NCI-H1092 treated with DMSO at 0.1 percent for 48 hours (cell line): Measurements from ENCODE around the gene NRCAM.
"Not testable (repeated sequence)": the region's sequence is repeated elsewhere in the genome, so short reads cannot be mapped to it uniquely, and the experiment has no call there.

Experiments used
- DNase-seq: peaks from one replicate; lab custom pipeline; 2025; lab: John Stamatoyannopoulos, UW

The NRCAM gene

GRCh38 chr7:108402865-108403264, 53.4 kb downstream of the NRCAM start:
- no peak for DNase-seq

DNA sequence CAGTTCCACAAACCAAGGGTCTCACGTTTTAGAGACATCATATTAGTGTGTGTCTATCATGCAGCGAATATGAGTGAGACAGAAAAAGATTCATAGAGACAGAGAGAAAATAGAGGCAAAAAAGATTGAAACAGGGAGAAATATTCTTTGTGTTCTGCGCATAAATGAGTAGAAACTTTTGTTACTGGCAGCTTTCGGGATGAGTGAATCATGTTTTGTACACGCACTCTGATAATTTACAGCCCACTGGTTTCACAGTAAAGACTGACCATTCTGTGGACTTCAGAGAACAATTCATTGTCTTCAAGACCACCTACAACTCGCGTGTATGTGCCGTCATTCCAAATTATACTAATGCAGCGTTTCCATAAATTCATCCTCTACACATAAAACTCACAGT, 60.2 kb downstream of the NRCAM start:
- DNase-seq, result no peak

DNA sequence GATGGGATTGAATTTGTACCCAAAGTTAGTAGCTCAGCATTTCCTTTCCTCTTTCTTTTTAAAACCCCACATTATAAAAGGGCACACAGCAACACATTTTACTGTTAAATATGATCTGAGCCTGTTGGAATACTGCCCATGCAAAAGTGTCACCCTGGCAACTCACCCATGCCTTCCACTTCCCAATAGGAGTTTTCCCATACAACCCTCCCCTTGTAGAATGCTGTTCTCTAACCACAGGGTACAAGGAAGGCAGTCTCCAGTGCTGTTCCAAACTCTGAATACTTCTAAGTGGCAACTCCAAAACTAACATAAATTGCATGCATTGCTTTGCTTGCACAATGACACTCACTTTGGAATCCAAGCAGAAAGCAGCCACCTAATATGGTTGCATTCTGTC, 60.8 kb downstream of the NRCAM start:
- no peak for DNase-seq

- not testable (repeated sequence) for DNase-seq
Observed at GRCh38 chr7:108393097-108393496, 63.1 kb downstream of the NRCAM start.

DNA sequence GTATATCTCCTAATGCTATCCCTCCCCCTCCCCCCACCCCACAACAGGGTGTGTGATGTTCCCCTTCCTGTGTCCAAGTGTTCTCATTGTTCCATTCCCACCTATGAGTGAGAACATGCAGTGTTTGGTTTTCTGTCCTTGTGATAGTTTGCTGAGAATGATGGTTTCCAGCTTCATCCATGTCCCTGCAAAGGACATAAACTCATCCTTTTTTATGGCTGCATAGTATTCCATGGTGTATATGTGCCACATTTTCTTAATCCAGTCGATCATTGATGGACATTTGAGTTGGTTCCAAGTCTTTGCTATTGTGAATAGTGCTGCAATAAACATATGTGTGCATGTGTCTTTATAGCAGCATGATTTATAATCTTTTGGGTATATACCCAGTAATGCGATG, 68.5 kb downstream of the NRCAM start:
- DNase-seq, result not testable (repeated sequence)

DNA sequence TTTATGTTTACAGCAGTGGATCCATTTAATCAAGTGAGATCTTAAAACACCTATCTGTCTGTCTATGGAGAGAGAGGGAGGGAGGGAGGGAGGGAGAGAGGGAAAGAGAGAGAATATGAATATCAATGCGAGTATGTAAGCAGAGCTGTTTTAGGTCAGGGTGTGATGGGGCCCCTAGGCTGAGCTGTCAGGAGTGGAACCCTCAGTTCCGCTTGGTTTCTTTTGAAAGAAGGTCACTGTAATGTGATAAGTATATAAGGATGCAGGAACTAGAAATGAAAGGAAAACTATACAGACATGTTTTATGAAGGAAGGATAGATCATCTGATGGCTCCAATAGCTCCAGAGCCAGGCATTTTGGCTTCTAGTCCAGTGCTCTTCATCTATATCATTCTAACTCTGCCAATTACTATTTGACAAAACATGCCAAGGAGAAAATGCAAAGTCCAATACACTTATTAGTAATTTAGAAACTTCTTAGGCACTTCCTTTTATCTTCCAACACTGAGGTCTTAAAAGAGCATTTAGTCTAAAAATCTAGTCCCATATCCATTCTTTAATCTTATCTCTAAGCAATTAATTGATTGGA, 70.3 kb downstream of the NRCAM start:
- peak; percentile 29 for DNase-seq

- no peak for DNase-seq
Observed at GRCh38 chr7:108384716-108385483, 71.3 kb downstream of the NRCAM start.

- no peak for DNase-seq
Observed at GRCh38 chr7:108382932-108383331, 73.3 kb downstream of the NRCAM start.

DNA sequence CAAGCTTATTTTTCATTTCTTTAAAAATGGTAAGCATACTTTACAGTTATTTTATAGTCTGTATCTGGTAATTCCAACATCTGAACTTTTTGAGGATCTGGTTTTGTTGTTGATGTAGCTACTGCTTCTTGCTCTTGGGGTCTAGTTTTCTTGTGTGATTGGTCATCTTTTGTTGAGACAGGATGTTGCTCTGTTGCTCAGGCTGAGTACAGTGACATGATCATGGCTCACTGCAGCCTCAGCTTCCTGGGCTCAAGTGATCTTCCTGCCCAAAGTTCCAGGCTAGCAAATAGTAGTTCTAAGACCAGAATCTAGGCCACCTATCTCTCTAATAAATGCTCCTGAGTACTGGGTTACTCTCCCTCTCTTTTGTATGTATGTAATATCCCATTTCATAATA, 75.7 kb downstream of the NRCAM start:
- no peak for DNase-seq

DNA sequence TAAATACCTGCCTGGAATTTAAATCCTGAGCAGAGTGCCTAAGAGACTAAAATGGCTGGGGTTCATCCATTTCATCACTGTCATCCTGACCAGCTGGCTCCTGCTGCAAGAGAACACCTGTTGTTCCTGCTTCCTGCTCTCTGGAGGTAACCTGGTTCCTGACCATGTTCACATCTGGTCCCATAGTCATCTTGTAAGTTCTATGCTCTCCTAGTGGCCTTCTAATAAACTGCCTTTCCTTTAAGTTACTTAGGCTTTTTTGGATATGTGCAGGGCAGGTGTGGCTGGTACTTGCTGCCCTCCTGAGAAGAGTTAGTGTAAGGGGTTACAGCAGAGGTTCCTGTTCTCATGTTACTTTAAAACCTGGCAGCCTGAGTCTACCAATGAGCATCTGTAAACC, 80.0 kb downstream of the NRCAM start:
- no peak for DNase-seq

GRCh38 chr7:108375668-108376067, 80.6 kb downstream of the NRCAM start:
- DNase-seq, result no peak

GRCh38 chr7:108374899-108375298, 81.3 kb downstream of the NRCAM start:
- no peak for DNase-seq

- no peak for DNase-seq
Observed at GRCh38 chr7:108372618-108373017, 83.6 kb downstream of the NRCAM start.

DNA sequence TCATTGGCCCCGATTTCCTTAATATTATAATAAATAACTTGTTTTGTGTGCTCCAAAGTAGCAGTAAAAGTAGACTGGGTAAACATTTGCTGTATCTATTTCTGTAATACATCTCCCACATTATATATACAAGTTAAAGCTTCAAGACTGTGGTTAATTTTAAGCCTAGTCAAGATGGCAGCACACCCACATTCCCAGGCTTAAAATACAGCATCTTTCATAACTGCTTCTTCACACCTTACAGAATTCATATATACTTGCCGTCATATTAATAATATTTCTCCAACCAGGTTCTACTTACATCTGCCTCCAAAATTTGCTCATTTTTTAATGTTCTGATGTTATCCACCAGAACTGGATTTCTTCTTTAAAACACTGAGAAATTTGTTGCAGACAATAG, 85.6 kb downstream of the NRCAM start:
- no peak for DNase-seq

- peak; percentile 42 for DNase-seq
Observed at GRCh38 chr7:108368466-108368865, 87.8 kb downstream of the NRCAM start.

DNA sequence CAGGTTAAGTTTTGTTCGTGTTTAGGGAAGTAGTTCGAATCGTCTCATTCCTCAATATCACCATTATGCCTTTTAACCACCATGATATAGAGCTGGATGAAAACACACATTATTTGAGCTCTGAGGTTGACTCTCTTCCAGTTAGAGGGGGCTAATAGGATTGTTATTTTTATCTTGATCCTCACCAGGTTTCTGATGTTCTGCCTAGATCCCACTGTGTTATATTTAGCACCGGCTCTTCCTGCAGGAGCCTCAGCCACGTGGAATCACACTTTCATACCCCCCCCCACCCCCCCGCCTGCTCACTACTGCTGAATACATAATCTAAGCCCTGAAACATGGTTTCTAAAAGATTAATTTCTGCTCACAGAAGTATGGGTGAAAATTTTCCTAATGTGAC, 88.3 kb downstream of the NRCAM start:
- DNase-seq, result no peak

GRCh38 chr7:108367314-108367713, 88.9 kb downstream of the NRCAM start:
- DNase-seq, result no peak

DNA sequence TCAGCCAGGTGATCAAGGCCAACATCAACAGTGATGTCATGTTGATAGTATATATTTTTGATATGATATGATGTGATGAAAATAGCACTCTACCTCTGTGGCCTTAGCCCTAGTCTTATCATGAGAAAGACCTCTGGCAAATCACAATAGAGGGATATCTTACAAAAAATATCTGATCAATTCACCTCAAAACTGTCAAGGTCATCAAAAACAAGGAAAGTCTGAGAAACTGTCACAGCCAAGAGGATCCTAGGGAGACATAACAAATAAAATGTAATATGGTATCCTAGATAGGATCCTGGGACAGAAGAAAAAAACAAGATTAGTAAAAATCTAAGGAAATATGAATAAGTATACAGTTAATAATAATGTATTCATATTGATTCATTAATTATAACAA, 92.6 kb downstream of the NRCAM start:
- no peak for DNase-seq

DNA sequence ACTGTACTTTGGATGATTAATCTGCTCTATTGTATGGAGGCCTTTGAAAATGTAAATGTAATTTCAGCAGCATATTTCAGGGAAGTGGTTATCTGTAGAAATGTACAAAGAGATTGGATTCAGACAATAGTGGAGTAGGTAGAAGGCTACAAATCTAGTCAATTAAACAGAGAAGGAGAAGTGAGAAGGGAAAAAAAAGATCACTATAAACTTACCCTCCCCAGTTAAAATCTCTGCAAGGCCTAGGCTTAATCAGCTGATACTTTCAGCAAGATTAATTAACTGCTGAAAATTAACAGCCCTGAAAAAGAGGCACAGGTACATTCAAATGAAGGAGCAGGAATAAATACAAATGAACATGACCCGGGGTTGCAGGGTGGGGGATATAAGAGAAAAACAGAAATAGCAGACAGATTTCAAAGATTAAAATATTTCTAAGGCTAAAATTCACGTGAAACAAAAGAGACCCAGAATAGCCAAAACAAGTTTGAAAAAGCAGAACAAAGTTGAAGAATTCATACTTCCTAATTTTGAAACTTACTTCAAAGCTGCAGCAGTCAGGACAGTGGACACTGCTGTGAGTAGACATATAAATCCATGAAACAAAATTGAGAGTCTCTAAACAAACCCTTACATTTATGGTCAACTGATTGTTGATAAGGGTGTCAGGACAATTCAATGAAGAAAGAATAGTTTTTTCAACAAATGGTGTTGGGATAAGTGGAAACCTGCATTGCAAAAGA, 96.0 kb downstream of the NRCAM start:
- no peak for DNase-seq

DNA sequence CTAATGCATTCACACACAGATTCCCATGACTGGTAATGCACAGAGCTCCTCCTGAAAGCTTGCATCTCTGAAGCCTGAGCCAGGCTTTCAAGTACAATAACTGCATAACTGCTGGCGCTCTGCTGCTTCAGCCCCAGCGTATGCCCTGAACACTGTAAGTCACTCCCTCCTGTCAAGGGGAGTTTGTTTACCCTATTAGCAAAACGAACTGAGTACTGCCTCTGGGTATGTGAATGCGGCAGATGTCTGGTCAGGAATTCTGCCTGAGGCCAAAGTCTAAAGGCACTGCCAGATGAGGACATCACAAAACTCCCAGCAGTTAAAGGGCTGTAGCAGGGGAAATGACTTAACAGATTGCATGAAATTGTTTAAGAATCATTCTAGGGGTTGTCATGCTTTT, 97.7 kb downstream of the NRCAM start:
- peak; percentile 89 for DNase-seq

- DNase-seq, result peak; percentile 82
Observed at GRCh38 chr7:108351729-108352131, 104.5 kb downstream of the NRCAM start.

DNA sequence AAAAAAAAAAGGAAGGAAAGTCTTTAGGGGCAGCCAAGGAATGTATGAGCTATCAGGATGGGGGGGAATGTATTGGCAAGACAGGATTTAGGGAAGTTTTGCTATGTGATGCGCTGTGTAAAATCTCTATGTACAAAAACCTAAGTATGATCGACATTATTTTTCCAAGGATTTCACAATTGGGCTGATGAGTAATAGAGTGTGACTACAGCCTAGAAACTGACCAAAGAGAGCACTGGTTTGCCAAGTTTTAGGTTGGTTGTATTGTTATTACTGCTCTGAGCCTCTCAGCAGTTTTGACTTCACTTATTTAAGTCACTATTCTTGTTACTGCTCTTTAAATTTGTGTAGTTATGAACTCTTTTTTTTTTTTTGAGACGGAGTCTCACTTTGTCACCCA, 107.3 kb downstream of the NRCAM start:
- no peak for DNase-seq

DNA sequence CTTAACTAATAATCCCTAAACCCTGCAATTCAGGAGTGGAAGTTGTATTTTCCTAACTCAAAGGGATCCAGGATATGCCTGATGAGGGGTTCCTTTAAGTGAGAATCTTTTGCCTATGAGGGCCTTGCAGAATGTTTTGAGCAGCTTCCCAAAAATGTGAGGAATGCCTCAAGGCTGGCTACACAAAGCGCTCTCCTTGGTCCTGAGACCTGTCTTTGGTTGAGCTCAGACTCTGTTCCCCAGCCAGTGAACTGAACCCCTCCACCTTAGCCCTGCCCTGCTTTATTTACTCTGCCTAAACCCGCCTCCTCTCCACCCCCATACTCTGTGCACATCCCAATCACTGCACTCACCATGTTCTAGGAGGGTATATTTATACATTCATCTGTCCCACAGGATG, 108.6 kb downstream of the NRCAM start:
- DNase-seq, result no peak
